Endothelial cell of umbilical vein (primary cell): ENCODE data around the gene CALHM1.

Experiments
- EZH2 ChIP-seq: IDR thresholded peaks from 2 replicates; pipeline ENCODE4 v1.6.1; 2012; ENCODE audit warnings: borderline replicate concordance, low read depth, mild to moderate bottlenecking, moderate library complexity, low read length, inconsistent platforms; ENCODE audit not compliant: severe bottlenecking
- FOS ChIP-seq: IDR thresholded peaks from 2 replicates; pipeline ENCODE4 v1.6.1; 2011; ENCODE audit warnings: mild to moderate bottlenecking, low read length, moderate library complexity, borderline replicate concordance; ENCODE audit not compliant: insufficient read depth
- MAX ChIP-seq: IDR thresholded peaks from 2 replicates; pipeline ENCODE4 v1.6.1; 2011; ENCODE audit not compliant: insufficient read depth, insufficient read length
- MYC ChIP-seq: IDR thresholded peaks from one replicate; pipeline ENCODE4 v1.6.1; 2011; ENCODE audit warnings: mild to moderate bottlenecking, low read depth, low read length
- POLR2A ChIP-seq: IDR thresholded peaks from 2 replicates; pipeline ENCODE4 v1.6.1; 2012; ENCODE audit warnings: low read depth, mild to moderate bottlenecking, control low read depth, low read length
- POLR2AphosphoS5 ChIP-seq: IDR thresholded peaks from 2 replicates; pipeline ENCODE4 v1.6.1; 2012; ENCODE audit warnings: low read depth, mild to moderate bottlenecking, control low read depth, low read length, moderate library complexity; ENCODE audit not compliant: insufficient read depth
- TF ChIP-seq, protein P1 (sequence below), 2 donors: IDR thresholded peaks; 1 replicate in 1 of 2; 2 replicates in 1 of 2; pipeline ENCODE4 v1.5.1; 2011; ENCODE audit warnings: low read length in 2 of 2, mild to moderate bottlenecking in 2 of 2, moderate library complexity in 2 of 2, control low read depth in 1 of 2, inconsistent platforms in 1 of 2, low read depth in 1 of 2; ENCODE audit not compliant: insufficient read depth in 1 of 2; ENCODE audit errors: extremely low read depth in 1 of 2

- TF ChIP-seq, protein P1, sequence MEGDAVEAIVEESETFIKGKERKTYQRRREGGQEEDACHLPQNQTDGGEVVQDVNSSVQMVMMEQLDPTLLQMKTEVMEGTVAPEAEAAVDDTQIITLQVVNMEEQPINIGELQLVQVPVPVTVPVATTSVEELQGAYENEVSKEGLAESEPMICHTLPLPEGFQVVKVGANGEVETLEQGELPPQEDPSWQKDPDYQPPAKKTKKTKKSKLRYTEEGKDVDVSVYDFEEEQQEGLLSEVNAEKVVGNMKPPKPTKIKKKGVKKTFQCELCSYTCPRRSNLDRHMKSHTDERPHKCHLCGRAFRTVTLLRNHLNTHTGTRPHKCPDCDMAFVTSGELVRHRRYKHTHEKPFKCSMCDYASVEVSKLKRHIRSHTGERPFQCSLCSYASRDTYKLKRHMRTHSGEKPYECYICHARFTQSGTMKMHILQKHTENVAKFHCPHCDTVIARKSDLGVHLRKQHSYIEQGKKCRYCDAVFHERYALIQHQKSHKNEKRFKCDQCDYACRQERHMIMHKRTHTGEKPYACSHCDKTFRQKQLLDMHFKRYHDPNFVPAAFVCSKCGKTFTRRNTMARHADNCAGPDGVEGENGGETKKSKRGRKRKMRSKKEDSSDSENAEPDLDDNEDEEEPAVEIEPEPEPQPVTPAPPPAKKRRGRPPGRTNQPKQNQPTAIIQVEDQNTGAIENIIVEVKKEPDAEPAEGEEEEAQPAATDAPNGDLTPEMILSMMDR (IDR thresholded peaks at IDR 0.05; ENCODE audit: extremely low read depth in 1 of 2, insufficient read depth in 1 of 2, low read depth in 1 of 2, low read length in 2 of 2), result no peak
- TF ChIP-seq POLR2A (no peak), EZH2 (no peak), MAX (no peak), POLR2AphosphoS5 (no peak), MYC (no peak), FOS (no peak)
Observed at GRCh38 chr10:103423748-103424147, 35.0 kb downstream of the CALHM1 start.
